Measurements from ENCODE around the gene DISC1. TPM values are rescaled to one million over a fixed set of nuclear protein-coding genes. Genes with fewer than 3 reads are reported as not detected.

The DISC1 gene
- total and polyA plus RNA-seq, 2 experiments from 2014 or later, result 2.1 to 6.5 TPM

GRCh38 chr1:231600458-231600976 lies 26.1 kb upstream of the DISC1 start:
- no peaks in the 10 kb centered on the region for H3K27me3 ChIP-seq (ENCODE audit: insufficient read depth)
- peaks cover 3% of the 10 kb centered on the region for H3K27me3 Mint-ChIP-seq (ENCODE audit: insufficient read depth, low read depth, poor library complexity)
- H2AFZ ChIP-seq, result 0 out of 2 replicates have a peak overlapping the region, but pooled peaks have one; percentile 10
- H3K4me1 Mint-ChIP-seq, result peaks cover 20% of the 10 kb centered on the region; the same call in 2 of the 3 replicates
- H4K20me1 ChIP-seq (replicated peaks; ENCODE audit: insufficient read depth), result no peaks in the 10 kb centered on the region
- no peak for DNase-seq (ENCODE audit: low spot score)
- H3K36me3 Mint-ChIP-seq (ENCODE audit: low read depth), result no peaks in the 10 kb centered on the region
- H3K4me3 ChIP-seq, result no peak overlapping the region
- peaks cover 3% of the 10 kb centered on the region; the same call in 1 of the 2 replicates for H3K4me1 ChIP-seq (ENCODE audit: insufficient read depth)
- no peaks in the 10 kb centered on the region for H3K9me3 Mint-ChIP-seq
- TF ChIP-seq CREB1 (CRISPR knock-in tag; IDR thresholded peaks at IDR 0.05; ENCODE audit: low read depth) (no peak), EZH2phosphoT487 (IDR thresholded peaks at IDR 0.05; ENCODE audit: unreplicated experiment) (no peak), EZH2 (IDR thresholded peaks at IDR 0.05; ENCODE audit: low read depth, unreplicated experiment) (no peak), ETS1 (IDR thresholded peaks at IDR 0.05) (no peak), NANOG (IDR thresholded peaks at IDR 0.05; ENCODE audit: borderline replicate concordance) (no peak), ZNF331 (CRISPR knock-in tag; IDR thresholded peaks at IDR 0.05; ENCODE audit: low read depth) (no peak), STAT1 (IDR thresholded peaks at IDR 0.05; ENCODE audit: unreplicated experiment) (no peak), CTCF (conservative IDR thresholded peaks at IDR 0.05; ENCODE audit: low read depth in 2 of 2) (no peak), ZNF462 (CRISPR knock-in tag; IDR thresholded peaks at IDR 0.05) (no peak), REST (IDR thresholded peaks at IDR 0.05; ENCODE audit: unreplicated experiment) (no peak), JUNB (IDR thresholded peaks at IDR 0.05; ENCODE audit: unreplicated experiment) (no peak), POLR2AphosphoS5 (IDR thresholded peaks at IDR 0.05; ENCODE audit: low read depth) (no peak), ZNF114 (CRISPR knock-in tag; IDR thresholded peaks at IDR 0.05) (no peak)
- H3K4me2 ChIP-seq, result no peak overlapping the region
- no peaks in the 10 kb centered on the region for H3K9me2 ChIP-seq (ENCODE audit: insufficient read depth)
- H3K36me3 ChIP-seq (ENCODE audit: insufficient read depth), result no peaks in the 10 kb centered on the region
- no peak for ATAC-seq
- no peaks in the 10 kb centered on the region for H3K79me2 ChIP-seq (replicated peaks; ENCODE audit: insufficient read depth)
- H3K4me3 Mint-ChIP-seq, result no peak overlapping the region
- H3K27ac ChIP-seq (ENCODE audit: low read depth), result no peak overlapping the region
- H3F3A ChIP-seq (replicated peaks; ENCODE audit: low read depth), result no peaks in the 10 kb centered on the region
- H3K27ac Mint-ChIP-seq, result no peak overlapping the region
